Measurements from ENCODE around the gene LMBRD2.
A peak's percentile ranks its signal among the peaks of the same experiment; 100 is the strongest.

Gene LMBRD2

GRCh38 chr5:36162810-36163486, 11.3 kb upstream of the LMBRD2 start:
- H3K4me3 ChIP-seq (ENCODE audit: low read depth in 1 of 2, low read length in 2 of 2): no peak overlapping the region
- no peaks in the 10 kb centered on the region for H3K9me3 ChIP-seq (ENCODE audit: control insufficient read depth in 1 of 2, low read length in 2 of 2)
- peaks cover 2 to 46% of the 10 kb centered on the region in 2 donors for H3K36me3 ChIP-seq (ENCODE audit: control insufficient read depth in 1 of 2, insufficient read depth in 2 of 2, low read length in 2 of 2)
- peaks cover 12 to 15% of the 10 kb centered on the region in 2 donors for H3K4me1 ChIP-seq (ENCODE audit: control insufficient read depth in 1 of 2, insufficient read depth in 2 of 2, low read length in 2 of 2)
- H3K27me3 ChIP-seq (ENCODE audit: control insufficient read depth in 1 of 2, insufficient read depth in 2 of 2, low read length in 2 of 2): no peaks in the 10 kb centered on the region
- H3K27ac ChIP-seq (ENCODE audit: low read depth, low read length): no peak overlapping the region
- no peak overlapping the region for H3K9ac ChIP-seq (ENCODE audit: low read depth in 1 of 2, low read length in 2 of 2)

- Histone ChIP-seq H3K27ac (ENCODE audit: low read depth, low read length) (no peak overlapping the region), H3K9me3 (ENCODE audit: control insufficient read depth in 1 of 2, low read length in 2 of 2) (no peaks in the 10 kb centered on the region), H3K27me3 (ENCODE audit: control insufficient read depth in 1 of 2, insufficient read depth in 2 of 2, low read length in 2 of 2) (no peaks in the 10 kb centered on the region), H3K4me1 (ENCODE audit: control insufficient read depth in 1 of 2, insufficient read depth in 2 of 2, low read length in 2 of 2) (peaks cover 12 to 15% of the 10 kb centered on the region in 2 donors), H3K4me3 (ENCODE audit: low read depth in 1 of 2, low read length in 2 of 2) (peak overlapping the region in 1 of 2 donors; percentile 13), H3K36me3 (ENCODE audit: control insufficient read depth in 1 of 2, insufficient read depth in 2 of 2, low read length in 2 of 2) (peaks cover 0 to 35% of the 10 kb centered on the region in 2 donors), H3K9ac (ENCODE audit: low read depth in 1 of 2, low read length in 2 of 2) (no peak overlapping the region)
Observed at GRCh38 chr5:36161361-36161760, 9.7 kb upstream of the LMBRD2 start.

GRCh38 chr5:36160617-36161016, 8.9 kb upstream of the LMBRD2 start:
- no peaks in the 10 kb centered on the region for H3K9me3 ChIP-seq (ENCODE audit: control insufficient read depth in 1 of 2, low read length in 2 of 2)
- H3K36me3 ChIP-seq (ENCODE audit: control insufficient read depth in 1 of 2, insufficient read depth in 2 of 2, low read length in 2 of 2): peaks cover 0 to 35% of the 10 kb centered on the region in 2 donors
- H3K27me3 ChIP-seq (ENCODE audit: control insufficient read depth in 1 of 2, insufficient read depth in 2 of 2, low read length in 2 of 2): no peaks in the 10 kb centered on the region
- peaks cover 12 to 15% of the 10 kb centered on the region in 2 donors for H3K4me1 ChIP-seq (ENCODE audit: control insufficient read depth in 1 of 2, insufficient read depth in 2 of 2, low read length in 2 of 2)
- H3K4me3 ChIP-seq (ENCODE audit: low read depth in 1 of 2, low read length in 2 of 2): no peak overlapping the region
- no peak overlapping the region for H3K27ac ChIP-seq (ENCODE audit: low read depth, low read length)
- H3K9ac ChIP-seq (ENCODE audit: low read depth in 1 of 2, low read length in 2 of 2): no peak overlapping the region

- Histone ChIP-seq H3K4me3 (ENCODE audit: low read depth in 1 of 2, low read length in 2 of 2) (no peak overlapping the region), H3K27me3 (ENCODE audit: control insufficient read depth in 1 of 2, insufficient read depth in 2 of 2, low read length in 2 of 2) (no peaks in the 10 kb centered on the region), H3K9me3 (ENCODE audit: control insufficient read depth in 1 of 2, low read length in 2 of 2) (no peaks in the 10 kb centered on the region), H3K36me3 (ENCODE audit: control insufficient read depth in 1 of 2, insufficient read depth in 2 of 2, low read length in 2 of 2) (peaks cover 0 to 20% of the 10 kb centered on the region in 2 donors), H3K27ac (ENCODE audit: low read depth, low read length) (no peak overlapping the region), H3K9ac (ENCODE audit: low read depth in 1 of 2, low read length in 2 of 2) (no peak overlapping the region), H3K4me1 (ENCODE audit: control insufficient read depth in 1 of 2, insufficient read depth in 2 of 2, low read length in 2 of 2) (peaks cover 16 to 23% of the 10 kb centered on the region in 2 donors)
Observed at GRCh38 chr5:36158144-36158543, 6.5 kb upstream of the LMBRD2 start.

- Histone ChIP-seq H3K9ac (ENCODE audit: low read depth in 1 of 2, low read length in 2 of 2) (no peak overlapping the region), H3K27me3 (ENCODE audit: control insufficient read depth in 1 of 2, insufficient read depth in 2 of 2, low read length in 2 of 2) (no peaks in the 10 kb centered on the region), H3K27ac (ENCODE audit: low read depth, low read length) (no peak overlapping the region), H3K4me1 (ENCODE audit: control insufficient read depth in 1 of 2, insufficient read depth in 2 of 2, low read length in 2 of 2) (peaks cover 13 to 28% of the 10 kb centered on the region in 2 donors), H3K36me3 (ENCODE audit: control insufficient read depth in 1 of 2, insufficient read depth in 2 of 2, low read length in 2 of 2) (peaks cover 0 to 9% of the 10 kb centered on the region in 2 donors), H3K9me3 (ENCODE audit: control insufficient read depth in 1 of 2, low read length in 2 of 2) (no peaks in the 10 kb centered on the region), H3K4me3 (ENCODE audit: low read depth in 1 of 2, low read length in 2 of 2) (no peak overlapping the region)
Observed at GRCh38 chr5:36156619-36157018, 4.9 kb upstream of the LMBRD2 start.

GRCh38 chr5:36156121-36156601, 4.5 kb upstream of the LMBRD2 start:
- Histone ChIP-seq H3K9me3 (ENCODE audit: control insufficient read depth in 1 of 2, low read length in 2 of 2) (no peaks in the 10 kb centered on the region), H3K36me3 (ENCODE audit: control insufficient read depth in 1 of 2, insufficient read depth in 2 of 2, low read length in 2 of 2) (peaks cover 0 to 9% of the 10 kb centered on the region in 2 donors), H3K4me3 (ENCODE audit: low read depth in 1 of 2, low read length in 2 of 2) (no peak overlapping the region), H3K9ac (ENCODE audit: low read depth in 1 of 2, low read length in 2 of 2) (no peak overlapping the region), H3K27me3 (ENCODE audit: control insufficient read depth in 1 of 2, insufficient read depth in 2 of 2, low read length in 2 of 2) (no peaks in the 10 kb centered on the region), H3K27ac (ENCODE audit: low read depth, low read length) (no peak overlapping the region), H3K4me1 (ENCODE audit: control insufficient read depth in 1 of 2, insufficient read depth in 2 of 2, low read length in 2 of 2) (peaks cover 11 to 26% of the 10 kb centered on the region in 2 donors)

- Histone ChIP-seq H3K36me3 (ENCODE audit: control insufficient read depth in 1 of 2, insufficient read depth in 2 of 2, low read length in 2 of 2) (peaks cover 0 to 9% of the 10 kb centered on the region in 2 donors), H3K27ac (ENCODE audit: low read depth, low read length) (no peak overlapping the region), H3K4me3 (ENCODE audit: low read depth in 1 of 2, low read length in 2 of 2) (no peak overlapping the region), H3K9me3 (ENCODE audit: control insufficient read depth in 1 of 2, low read length in 2 of 2) (no peaks in the 10 kb centered on the region), H3K9ac (ENCODE audit: low read depth in 1 of 2, low read length in 2 of 2) (no peak overlapping the region), H3K27me3 (ENCODE audit: control insufficient read depth in 1 of 2, insufficient read depth in 2 of 2, low read length in 2 of 2) (no peaks in the 10 kb centered on the region), H3K4me1 (ENCODE audit: control insufficient read depth in 1 of 2, insufficient read depth in 2 of 2, low read length in 2 of 2) (peaks cover 9 to 27% of the 10 kb centered on the region in 2 donors)
Observed at GRCh38 chr5:36155291-36155690, 3.6 kb upstream of the LMBRD2 start.

GRCh38 chr5:36153726-36154125, 2.0 kb upstream of the LMBRD2 start:
- peaks cover 0 to 5% of the 10 kb centered on the region in 2 donors for H3K36me3 ChIP-seq (ENCODE audit: control insufficient read depth in 1 of 2, insufficient read depth in 2 of 2, low read length in 2 of 2)
- H3K4me1 ChIP-seq (ENCODE audit: control insufficient read depth in 1 of 2, insufficient read depth in 2 of 2, low read length in 2 of 2): peaks cover 12 to 23% of the 10 kb centered on the region in 2 donors
- no peak overlapping the region for H3K27ac ChIP-seq (ENCODE audit: low read depth, low read length)
- H3K27me3 ChIP-seq (ENCODE audit: control insufficient read depth in 1 of 2, insufficient read depth in 2 of 2, low read length in 2 of 2): no peaks in the 10 kb centered on the region
- no peaks in the 10 kb centered on the region for H3K9me3 ChIP-seq (ENCODE audit: control insufficient read depth in 1 of 2, low read length in 2 of 2)
- no peak overlapping the region for H3K9ac ChIP-seq (ENCODE audit: low read depth in 1 of 2, low read length in 2 of 2)
- H3K4me3 ChIP-seq (ENCODE audit: low read depth in 1 of 2, low read length in 2 of 2): peak overlapping the region in 1 of 2 donors; percentile 97

- no peaks in the 10 kb centered on the region for H3K9me3 ChIP-seq (ENCODE audit: control insufficient read depth in 1 of 2, low read length in 2 of 2)
- no peak overlapping the region for H3K9ac ChIP-seq (ENCODE audit: low read depth in 1 of 2, low read length in 2 of 2)
- peaks cover 12 to 23% of the 10 kb centered on the region in 2 donors for H3K4me1 ChIP-seq (ENCODE audit: control insufficient read depth in 1 of 2, insufficient read depth in 2 of 2, low read length in 2 of 2)
- H3K27ac ChIP-seq (ENCODE audit: low read depth, low read length): no peak overlapping the region
- no peaks in the 10 kb centered on the region for H3K27me3 ChIP-seq (ENCODE audit: control insufficient read depth in 1 of 2, insufficient read depth in 2 of 2, low read length in 2 of 2)
- H3K36me3 ChIP-seq (ENCODE audit: control insufficient read depth in 1 of 2, insufficient read depth in 2 of 2, low read length in 2 of 2): peaks cover 0 to 5% of the 10 kb centered on the region in 2 donors
- H3K4me3 ChIP-seq (ENCODE audit: low read depth in 1 of 2, low read length in 2 of 2): peak overlapping the region in 1 of 2 donors; percentile 97
Observed at GRCh38 chr5:36153298-36153677, 1.6 kb upstream of the LMBRD2 start.

- Histone ChIP-seq H3K36me3 (ENCODE audit: control insufficient read depth in 1 of 2, insufficient read depth in 2 of 2, low read length in 2 of 2) (no peaks in the 10 kb centered on the region), H3K4me3 (ENCODE audit: low read depth in 1 of 2, low read length in 2 of 2) (peak overlapping the region; percentile 97), H3K4me1 (ENCODE audit: control insufficient read depth in 1 of 2, insufficient read depth in 2 of 2, low read length in 2 of 2) (peaks cover 12 to 23% of the 10 kb centered on the region in 2 donors), H3K9me3 (ENCODE audit: control insufficient read depth in 1 of 2, low read length in 2 of 2) (no peaks in the 10 kb centered on the region), H3K9ac (ENCODE audit: low read depth in 1 of 2, low read length in 2 of 2) (peak overlapping the region; percentile 79), H3K27me3 (ENCODE audit: control insufficient read depth in 1 of 2, insufficient read depth in 2 of 2, low read length in 2 of 2) (no peaks in the 10 kb centered on the region), H3K27ac (ENCODE audit: low read depth, low read length) (no peak overlapping the region)
Observed at GRCh38 chr5:36152324-36153297, 924 bp upstream of the LMBRD2 start.
